ENCODE data around the gene MET.
"Not testable (repeated sequence)": the region's sequence is repeated elsewhere in the genome, so short reads cannot be mapped to it uniquely, and the experiment has no call there.

Gene MET

DNA sequence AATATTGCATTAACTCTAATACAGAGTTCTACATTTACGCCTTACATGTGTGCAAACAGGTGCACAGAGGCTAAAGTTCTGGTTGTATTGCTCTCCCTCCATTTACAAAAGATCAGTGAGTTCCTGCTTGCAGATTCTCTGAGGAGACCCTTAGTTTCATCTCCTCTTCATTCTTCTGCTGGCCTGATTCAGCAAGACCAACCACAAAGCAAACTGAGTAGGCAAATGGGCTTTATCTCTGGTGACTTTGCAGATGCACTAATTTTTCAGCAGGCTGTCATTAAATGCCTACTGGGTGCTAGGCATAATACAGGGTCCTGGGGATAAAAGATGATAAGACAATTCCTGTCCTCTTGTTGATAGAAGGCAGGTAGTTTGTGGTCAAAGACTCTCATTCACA lies 56.4 kb downstream of the MET start:
- DNase-seq: no peak

DNA sequence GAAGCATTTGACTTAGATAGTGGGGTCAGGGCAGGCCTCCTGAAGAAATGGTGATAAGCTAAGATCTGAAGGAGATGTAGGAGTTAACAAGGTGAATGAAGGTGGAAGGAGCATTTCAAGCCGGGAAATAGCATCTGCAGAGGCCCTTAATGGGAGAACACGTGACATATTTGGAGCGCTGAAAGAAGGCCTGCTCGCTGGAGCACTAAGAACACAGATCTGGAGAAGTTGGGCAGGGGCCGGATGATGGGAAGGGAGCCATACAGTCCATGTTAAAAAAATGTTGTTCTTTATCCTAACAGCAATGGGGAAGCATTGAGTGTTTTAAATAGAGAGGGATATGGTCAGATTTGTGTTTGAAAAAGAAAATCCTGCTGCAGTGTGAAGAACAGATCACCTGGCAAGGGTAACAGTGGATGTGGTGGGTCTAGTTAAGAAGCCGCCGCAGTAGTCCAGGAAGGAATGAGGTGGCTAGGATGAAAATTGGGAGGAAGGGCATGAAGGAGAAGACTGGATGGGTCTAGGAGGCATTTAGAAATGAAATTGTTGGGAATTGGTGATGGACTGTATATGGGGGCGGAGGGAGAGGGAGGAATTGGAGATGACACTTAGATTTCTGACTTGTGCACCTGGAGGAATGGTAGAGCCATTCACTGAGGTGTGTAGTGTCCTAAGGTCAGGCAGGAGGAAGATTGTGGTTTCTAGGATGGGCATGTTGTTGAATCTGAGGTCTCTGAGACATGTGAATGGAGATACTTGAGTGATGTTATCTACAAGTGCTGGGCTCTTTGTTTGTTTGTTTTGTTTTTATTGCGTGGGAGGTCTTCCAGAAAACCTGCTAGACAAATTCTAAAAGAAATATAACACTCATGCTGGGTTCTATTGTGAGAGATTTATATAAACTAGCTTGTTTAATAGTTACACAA lies 58.4 kb downstream of the MET start:
- DNase-seq: no peak

DNA sequence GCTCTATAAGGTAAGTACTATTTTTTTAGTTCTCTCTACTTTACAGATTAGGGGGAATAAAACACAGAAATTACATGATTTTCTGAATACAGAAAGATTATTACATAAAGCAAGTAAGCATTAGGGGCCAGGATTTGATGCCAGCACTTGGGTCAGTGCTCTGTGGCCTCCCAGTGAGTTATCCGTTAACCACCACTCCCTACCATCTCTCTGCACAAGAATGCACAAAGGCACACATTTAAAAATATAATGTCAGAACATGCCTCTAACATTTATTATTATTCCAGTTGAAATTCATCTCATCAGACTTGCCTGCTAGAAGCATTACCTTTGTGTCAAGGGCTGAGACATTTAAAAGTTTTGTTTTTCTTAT lies 59.0 kb downstream of the MET start:
- no peak for DNase-seq

DNA sequence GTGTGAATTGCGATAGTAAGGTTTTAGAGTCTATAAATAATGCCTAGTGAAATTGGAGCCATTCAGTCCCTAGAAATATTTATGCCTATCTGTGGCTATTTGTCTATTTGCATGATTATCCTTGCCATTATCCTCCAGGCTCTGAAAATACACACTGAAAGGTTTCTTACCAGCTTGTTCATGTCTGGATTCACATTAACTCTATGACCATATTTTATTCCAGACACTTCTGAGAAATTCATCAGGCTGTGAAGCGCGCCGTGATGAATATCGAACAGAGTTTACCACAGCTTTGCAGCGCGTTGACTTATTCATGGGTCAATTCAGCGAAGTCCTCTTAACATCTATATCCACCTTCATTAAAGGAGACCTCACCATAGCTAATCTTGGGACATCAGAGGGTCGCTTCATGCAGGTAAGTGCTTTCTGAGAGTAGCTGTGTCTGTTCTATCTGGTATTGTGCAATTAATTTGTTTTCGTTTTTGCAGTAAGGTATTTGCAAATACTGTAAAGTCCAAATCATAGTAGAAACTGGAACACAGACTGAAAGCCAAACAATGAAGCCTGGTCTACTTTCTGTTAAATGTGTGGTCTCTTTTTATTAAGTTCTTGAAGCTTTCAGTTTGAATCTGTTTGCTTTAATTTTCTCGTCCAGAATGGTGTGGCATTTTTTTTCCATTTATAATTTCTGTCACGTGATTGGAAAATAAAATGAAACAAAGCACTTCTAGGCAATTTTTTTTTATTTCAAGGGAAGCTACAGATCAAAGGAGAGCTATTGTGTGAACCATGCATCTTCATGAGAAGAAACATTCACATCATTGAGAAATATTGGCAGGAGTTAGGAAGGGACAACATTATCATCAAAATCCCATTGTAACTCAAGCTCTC lies 59.7 kb downstream of the MET start:
- no peak for DNase-seq

DNA sequence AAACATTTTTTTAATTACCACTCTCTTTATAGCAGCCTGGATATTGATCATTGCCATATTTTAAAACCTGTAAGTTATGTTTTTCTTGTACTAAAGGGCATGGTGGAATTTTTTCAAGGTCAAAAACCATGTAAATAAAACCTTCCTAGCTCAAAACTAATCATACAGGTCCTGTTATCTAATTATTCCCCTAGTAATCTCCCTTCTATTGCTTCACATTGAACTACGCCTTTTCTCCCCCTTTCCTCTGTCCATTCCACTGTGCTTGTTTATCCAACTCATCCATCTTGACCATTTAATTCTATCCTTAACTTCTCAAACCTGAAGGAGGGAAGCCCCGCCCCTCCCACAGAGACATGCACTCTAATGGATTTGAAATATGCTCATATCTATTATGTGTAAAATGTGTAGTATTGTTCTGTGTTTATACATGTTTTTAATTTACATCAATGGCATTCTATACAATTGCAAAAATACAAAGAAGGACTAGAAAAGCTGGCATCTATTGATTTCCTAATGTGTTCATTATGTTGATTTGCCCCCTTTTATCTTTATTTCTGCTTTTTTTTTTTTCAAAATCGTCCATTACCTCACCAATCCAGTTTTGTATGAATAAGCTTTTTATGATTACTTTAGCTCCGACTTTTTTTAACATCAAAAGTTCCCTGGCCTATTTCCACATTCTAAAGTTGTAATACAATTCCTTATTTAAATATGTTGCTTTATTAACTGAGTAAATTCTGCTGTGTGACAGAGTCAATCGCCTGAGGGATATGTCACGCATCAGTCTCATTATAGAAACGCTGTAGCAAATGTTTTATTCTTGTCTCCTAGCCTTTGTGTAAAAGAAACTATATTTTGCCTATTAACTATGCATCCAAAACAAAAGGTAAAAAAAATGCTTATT lies 61.0 kb downstream of the MET start:
- DNase-seq: no peak

DNA sequence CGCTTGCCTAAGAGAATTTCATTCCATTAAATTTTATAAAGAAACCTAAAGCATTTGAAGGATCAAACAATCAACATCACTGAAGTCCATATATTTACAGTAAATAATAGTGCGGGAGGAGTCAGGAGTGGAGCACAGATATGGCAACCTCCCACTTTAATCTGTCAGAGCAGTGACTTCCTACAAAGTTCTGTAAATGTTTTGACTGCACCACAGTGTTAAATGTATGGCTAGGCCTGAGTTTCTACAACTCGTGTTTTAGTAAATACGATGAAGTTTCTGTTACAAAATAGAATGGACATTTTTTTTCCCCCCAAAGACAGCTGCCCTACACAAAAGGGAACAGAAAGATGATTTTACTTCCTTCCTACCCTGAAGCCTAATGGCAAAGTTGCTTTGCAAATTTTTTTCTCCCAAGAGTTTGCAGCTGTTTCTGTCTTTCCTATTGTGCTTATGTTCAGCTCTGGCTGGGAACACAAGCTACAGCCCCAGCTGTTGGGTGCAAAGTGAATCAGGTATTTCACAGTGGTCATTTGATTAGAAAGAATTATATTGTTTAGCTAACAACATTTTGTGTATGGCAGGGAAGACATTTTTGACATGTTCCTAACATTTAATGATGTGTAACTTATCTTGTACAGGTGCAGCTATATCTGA lies 62.1 kb downstream of the MET start:
- DNase-seq: no peak

DNA sequence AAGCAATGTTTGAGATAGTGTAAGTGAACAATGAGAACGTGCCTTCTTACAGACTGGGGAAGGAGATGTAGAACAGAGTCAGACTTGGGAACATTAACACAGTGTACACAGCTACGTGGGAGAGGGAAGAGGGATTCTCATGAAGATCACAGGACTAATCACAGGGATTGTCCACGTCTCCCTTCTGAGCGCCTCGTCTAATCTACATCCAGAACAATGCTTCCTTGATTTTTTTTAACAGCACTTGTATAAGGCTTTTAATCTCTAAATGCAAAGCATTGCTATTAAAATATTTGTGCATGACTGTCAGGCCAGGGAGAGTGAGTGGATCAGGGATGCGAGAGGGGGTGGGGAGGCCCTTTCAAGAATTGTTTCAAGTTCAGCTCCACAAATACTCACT lies 62.7 kb downstream of the MET start:
- DNase-seq: no peak

DNA sequence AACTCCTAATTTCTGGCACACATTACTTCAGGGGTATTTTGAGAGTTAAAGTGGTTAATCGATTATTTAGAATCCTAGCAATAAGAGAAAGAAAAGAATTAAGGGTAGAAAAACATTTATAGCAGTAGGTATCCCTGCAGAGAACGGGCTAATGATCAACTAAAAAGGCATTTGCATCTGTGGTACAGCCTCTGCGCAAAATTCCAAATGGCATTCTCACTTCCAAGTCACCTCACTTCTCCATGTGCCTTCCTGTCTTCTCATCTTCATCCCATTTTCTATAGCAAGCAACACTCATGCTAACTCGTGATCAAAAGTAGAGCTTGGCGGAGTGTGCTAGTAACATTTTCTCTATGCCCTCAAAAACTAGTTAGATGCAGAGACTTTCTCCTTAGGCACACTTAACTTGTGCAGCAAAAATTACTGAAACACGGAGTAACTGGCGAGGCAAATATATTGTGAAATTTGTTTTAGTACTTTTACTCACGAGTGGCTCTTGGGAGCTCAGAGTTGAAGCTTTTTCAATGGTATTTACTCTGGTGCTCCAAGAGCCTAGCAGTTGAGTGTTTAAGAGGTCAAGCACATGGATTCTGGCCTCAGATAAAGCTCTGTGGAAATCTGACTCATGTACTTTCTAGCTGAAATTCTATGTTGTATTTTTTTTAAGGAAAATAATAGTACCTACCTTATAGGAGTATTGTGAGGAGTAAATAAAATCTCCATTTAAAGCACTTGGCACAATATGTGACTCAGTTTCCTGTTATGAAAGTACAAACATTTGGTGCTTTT lies 65.1 kb downstream of the MET start:
- DNase-seq: no peak

DNA sequence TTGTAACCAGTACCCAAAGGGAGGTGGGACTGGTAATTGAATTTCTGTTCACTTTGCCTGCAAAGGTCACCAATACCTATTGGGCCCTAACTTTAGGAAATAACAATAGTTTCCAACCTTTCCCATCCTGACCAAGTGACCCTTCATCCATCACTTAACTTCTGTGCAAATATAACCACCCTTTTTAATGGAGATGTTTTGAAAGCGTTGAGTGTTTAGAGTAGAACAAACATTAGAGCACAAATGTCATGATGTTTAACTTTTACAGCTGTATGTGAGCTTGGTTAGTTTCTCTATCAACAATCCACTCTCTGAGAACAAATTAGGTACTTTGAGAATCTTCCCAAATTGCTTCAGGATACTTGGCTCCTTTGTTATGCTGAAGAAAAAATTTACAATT lies 66.4 kb downstream of the MET start:
- DNase-seq: no peak

DNA sequence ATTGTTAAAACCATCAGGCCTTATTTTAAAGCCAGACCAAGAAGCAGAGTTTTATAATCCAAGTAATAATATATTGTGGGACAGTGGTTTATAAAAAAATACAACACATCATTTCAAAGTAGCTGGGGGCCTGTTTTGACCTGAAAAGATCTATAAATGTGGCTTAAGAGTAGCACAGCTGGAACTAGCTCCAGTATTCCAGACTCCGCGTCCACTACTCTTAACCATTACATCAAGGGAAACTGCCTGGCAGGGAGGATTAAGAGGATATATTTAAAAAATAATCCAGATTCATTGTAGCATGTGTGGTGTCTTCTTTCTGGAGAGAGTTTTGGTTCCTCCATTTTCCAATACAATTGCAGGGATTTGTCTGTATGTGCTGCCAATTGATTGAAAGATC lies 67.3 kb downstream of the MET start:
- DNase-seq: no peak

DNA sequence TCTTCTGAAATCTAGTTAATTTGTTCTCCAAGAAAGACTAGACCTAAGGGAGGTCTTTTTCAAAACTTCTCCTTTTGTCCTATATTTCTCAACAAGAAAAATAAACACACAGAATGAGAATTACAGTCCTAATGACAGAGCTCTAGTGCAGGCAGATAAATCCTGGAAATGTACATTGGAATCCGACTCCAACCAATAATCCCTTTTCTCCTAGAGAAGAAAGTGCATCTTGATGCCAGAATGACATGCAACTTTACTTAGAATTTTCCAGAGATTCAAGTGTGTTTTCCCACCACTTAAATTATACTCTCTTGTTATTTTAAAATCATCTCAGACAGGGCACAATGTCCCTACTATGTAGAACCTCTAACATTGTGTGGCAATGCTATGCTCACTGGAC lies 68.2 kb downstream of the MET start:
- no peak for DNase-seq

DNA sequence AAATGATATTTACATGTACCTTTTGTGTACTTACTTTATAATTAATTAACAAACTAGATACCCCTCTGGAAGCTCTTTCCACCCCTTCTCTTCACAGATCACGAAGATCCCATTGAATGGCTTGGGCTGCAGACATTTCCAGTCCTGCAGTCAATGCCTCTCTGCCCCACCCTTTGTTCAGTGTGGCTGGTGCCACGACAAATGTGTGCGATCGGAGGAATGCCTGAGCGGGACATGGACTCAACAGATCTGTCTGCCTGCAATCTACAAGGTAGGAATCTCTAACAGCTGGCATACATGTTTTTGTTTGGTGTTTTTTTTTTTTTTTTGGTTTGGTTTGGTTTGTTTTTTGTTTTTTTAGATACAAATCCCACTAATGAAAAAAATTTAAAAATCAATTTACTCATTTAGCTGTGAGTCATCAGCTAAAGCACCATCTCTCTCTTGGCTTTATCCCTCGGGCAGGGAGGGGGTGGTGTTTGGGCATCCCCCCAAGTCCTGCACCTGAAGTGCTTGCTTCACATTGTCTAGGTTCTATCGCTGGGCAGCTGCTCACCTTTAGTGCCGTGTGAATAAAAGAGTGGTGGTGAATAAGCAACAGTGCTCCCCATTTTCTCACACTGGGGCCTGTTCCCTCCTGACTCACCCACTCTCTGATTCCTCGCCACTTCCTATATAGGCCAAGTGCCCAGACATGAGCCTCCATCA lies 68.9 kb downstream of the MET start:
- DNase-seq: no peak

DNA sequence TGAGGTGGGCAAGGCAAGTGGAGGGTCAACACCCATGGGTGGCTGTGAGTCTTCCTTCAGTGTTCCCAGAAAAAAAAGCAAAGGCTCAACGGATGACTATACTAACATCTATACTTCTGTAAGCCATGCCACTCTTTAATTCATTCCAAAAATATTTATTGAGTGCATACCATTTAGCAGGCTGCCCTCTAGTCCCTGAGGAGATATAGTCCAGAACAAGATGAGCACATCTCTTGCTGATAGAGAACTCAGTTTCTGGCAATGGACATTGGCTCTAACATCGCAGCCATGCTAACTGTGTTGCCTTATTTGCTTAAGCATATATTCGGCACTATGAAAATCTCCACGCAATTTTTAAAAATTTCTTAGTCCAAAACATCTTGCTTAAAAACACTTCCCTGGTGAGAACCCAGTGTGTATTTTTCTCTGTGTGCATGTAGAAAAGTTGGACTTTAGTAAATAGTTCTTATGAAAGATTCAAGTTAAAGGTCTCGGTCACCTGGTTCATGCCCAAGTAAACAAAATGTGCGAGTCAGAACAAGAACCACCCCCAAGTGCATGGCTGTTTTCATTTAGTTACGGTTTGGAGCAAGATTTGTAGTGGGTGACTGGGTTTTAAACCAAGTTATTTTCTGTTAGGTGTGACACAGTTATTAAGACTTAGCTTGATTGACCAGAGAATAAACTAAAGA lies 69.8 kb downstream of the MET start:
- no peak for DNase-seq

DNA sequence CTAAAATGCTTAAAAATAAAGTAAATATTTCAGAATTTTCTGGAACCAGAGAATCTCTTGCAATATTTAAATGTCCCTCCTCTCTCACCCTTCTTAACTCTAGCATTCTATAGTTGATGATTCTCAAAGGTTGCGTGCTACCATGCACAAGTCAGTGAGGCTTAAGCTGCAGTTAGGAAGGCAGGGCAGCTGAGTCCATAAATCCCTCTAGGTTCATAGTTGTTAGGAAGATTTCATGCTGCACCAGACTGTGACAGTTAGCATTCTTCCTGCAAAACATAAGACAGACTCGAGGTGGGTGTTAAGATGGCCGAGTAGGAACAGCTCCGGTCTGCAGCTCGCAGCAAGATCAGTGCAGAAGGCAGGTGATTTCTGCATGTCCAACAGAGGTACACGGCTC lies 70.6 kb downstream of the MET start:
- no peak for DNase-seq

DNA sequence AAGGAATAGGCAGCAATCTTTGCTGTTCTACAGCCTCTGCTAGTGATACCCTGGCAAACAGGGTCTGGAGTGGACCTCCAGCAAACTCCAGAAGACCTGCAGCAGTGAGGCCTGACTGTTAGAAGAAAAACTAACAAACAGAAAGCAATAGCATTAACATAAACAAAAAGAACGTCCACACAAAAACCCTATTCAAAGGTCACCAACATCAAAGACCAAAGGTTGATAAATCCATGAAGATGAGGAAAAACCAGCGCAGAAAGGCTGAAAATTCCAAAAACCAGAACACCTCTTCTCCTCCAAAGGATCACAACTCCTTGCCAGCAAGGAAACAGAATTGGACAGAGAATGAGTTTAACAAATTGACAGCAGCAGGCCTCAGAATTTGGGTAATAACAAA lies 71.8 kb downstream of the MET start:
- DNase-seq: not testable (repeated sequence)

DNA sequence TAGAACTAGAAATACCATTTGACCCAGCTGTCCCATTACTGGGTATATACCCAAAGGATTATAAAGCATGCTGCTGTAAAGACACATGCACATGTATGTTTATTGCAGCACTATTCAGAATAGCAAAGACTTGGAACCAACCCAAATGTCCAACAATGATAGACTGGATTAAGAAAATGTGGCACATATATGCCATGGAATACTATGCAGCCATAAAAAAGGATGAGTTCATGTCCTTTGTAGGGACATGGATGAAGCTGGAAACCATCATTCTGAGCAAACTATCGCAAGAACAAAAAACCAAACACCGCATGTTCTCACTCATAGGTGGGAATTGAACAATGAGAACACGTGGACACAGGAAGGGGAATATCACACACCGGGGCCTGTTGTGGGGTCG lies 74.4 kb downstream of the MET start:
- not testable (repeated sequence) for DNase-seq

DNA sequence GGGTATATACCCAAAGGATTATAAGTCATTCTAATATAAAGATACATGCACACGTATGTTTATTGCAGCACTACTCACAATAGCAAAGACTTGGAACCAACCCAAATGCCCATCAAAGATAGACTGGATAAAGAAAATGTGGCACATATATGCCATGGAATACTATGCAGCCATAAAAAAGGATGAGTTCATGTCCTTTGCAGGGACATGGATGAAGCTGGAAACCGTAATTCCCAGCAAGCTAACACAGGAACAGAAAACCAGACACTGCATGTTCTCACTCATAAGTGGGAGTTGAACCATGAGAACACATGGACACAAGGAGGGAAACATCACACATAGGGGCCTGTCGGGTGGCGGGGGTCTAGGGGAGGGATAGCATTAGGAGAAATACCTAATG lies 79.1 kb downstream of the MET start:
- not testable (repeated sequence) for DNase-seq

DNA sequence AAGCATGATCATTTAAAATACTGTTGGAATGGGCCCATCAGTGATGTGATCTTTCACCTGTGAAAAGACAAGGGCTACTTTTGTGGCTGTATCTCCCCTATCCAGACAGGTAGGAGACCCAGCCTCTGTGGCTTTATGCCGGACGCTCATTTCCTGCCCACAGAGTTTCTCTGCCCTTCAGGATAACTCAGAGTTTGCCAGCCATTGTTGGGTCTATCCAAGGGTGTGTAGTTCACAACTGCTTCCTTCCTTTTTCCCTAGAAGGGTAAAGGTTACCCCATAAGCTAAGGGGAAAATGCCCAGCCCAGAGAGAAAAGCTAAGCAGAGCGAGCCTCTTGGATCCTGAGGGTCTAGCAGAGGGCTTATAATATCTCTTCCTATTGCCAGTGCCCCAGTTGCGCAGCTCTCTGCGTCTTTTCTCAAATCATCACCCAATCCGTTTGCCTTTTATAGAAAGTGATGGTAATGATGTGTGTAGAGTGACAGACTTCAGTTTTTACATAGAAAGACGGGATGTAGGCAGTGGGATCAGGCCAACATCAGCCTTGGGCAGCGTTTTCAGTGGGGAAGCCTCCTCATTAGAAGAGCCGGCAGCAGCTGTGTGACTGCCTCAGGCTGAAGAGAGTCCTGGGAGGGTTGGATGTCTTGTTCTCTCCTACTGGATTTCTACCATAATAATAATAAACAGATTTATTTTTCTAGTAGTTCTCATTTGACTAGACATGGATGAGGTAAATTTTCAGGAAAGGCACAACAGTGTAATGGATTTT lies 80.5 kb downstream of the MET start:
- no peak for DNase-seq

DNA sequence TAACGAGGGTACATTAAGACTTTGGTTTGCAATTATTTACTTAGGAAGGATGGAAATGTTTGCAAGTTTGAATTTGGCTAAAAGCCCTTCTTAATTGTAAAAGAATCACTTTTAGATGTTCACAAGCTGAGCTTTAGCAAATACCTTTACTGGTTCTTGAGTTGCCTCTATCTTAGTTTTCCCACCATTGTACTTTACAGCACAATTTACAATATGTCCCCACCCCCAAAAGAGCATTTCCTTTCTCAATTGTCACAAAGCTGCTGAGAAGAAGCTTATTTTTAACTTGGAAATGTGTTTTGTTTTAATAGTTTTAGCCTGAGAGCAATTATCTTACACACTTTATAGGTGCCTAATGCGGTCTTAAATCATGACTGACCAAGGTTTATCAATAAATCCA lies 81.1 kb downstream of the MET start:
- DNase-seq: no peak

DNA sequence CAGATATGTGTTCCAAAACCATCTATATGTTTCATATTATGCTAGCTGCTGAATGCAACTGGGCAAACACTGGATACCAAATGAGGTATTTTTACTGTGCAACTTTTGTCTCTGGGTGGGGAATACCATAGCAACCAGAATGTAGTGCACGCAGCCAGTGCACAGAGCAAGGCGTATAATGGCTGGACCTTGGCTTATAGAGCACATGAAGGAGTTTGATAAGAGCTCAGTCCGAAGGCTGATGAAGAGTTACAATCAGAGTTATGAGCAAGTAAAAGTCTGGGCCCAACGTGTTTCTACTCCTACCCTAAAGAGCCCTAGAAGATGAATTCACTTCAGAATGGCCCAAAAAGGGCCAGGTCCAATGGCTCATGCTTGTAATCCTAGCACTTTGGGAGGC lies 82.2 kb downstream of the MET start:
- DNase-seq: no peak

All from CD4-positive, alpha-beta T cell treated with Interleukin-10 for 1 hour (primary cell).